Skeletal muscle tissue (tissue), 4 donors: ENCODE results near the gene USF2. TPM values are rescaled to one million over a fixed set of nuclear protein-coding genes. Genes with fewer than 3 reads are reported as not detected.
"Not testable (repeated sequence)": the region's sequence is repeated elsewhere in the genome, so short reads cannot be mapped to it uniquely, and the experiment has no call there.

Source experiments
- H3K27ac ChIP-seq: one replicate; pipeline ENCODE4 v1.7.0; 2013; ENCODE audit warnings: mild to moderate bottlenecking, low read depth, low read length, inconsistent platforms
- H3K27me3 ChIP-seq, 3 donors: one replicate each; pipeline ENCODE4 v1.7.0; 2013; ENCODE audit warnings: low read length in 3 of 3; ENCODE audit not compliant: control insufficient read depth in 3 of 3, insufficient read depth in 3 of 3
- H3K36me3 ChIP-seq, 3 donors: one replicate each; pipeline ENCODE4 v1.7.0; 2013; ENCODE audit warnings: low read length in 3 of 3; ENCODE audit not compliant: control insufficient read depth in 3 of 3, insufficient read depth in 3 of 3
- H3K4me1 ChIP-seq, 3 donors: one replicate each; pipeline ENCODE4 v1.7.0; 2013; ENCODE audit warnings: low read length in 3 of 3, mild to moderate bottlenecking in 3 of 3; ENCODE audit not compliant: control insufficient read depth in 3 of 3, insufficient read depth in 3 of 3
- H3K4me3 ChIP-seq, 3 donors: one replicate each; pipeline ENCODE4 v1.7.0; 2013; ENCODE audit warnings: low read length in 3 of 3
- H3K9ac ChIP-seq, 3 donors: one replicate each; pipeline ENCODE4 v1.7.0; 2013; ENCODE audit warnings: low read length in 3 of 3, mild to moderate bottlenecking in 3 of 3, moderate library complexity in 2 of 3, low read depth in 1 of 3
- H3K9me3 ChIP-seq, 3 donors: one replicate each; pipeline ENCODE4 v1.7.0; 2013; ENCODE audit warnings: low read length in 3 of 3; ENCODE audit not compliant: control insufficient read depth in 3 of 3
- total RNA-seq: library from RNA; depleted of rRNA; stranded (reverse); fragments of >200 nt; gene quantifications from one replicate; pipeline ENCODE4 v1.2.3, GENCODE V29; 2014
- donor health status: Osteomylitis.

Gene USF2
- total RNA-seq, 1 donor from 2014 or later, result 24.5 TPM

DNA sequence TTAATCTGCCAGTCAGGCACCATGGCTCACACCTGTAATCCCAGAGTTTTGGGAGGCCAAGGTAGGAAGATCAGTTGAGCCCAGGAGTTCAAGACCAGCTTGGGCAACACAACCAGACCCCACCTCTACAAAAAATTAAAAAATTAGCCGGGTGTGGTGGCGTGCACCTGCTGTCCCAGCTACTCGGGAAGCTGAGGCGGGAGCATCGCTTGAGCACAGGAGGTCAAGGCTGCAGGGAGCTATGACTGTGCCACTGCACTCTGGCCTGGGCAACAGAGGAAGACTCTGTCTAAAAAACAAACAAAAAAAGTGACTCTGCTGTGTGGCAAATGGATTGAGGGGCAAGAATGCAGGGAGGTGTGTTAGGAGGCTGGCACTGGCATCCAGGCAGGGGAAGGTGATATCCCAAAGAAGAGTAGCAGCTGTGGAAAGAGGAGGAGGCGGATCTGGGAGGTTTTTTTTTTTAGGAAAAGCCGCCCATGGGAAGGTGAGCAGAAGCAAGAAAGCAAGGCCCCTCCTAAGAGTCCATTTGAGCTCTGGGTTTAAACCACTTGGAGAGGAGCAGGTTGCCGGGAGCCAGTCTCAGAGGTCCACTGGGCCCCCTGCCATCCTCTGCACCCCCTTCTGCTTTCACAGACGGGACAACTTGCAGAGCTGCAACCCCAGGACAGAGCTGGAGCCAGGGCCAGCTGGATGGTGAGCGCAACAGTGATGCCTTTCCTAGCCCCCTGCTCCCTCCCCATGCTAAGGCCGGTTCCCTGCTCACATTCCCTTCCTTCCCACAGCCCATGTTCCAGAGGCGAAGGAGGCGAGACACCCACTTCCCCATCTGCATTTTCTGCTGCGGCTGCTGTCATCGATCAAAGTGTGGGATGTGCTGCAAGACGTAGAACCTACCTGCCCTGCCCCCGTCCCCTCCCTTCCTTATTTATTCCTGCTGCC, 15.7 kb downstream of the USF2 start:
- no peaks in the 10 kb centered on the region for H3K4me1 ChIP-seq
- no peak overlapping the region for H3K4me3 ChIP-seq
- peaks cover under 1 to 7% (median 4%) of the 10 kb centered on the region in 3 donors for H3K36me3 ChIP-seq
- peaks cover 7 to 22% (median 8%) of the 10 kb centered on the region in 3 donors for H3K27me3 ChIP-seq
- H3K27ac ChIP-seq, result no peak overlapping the region
- H3K9ac ChIP-seq, result no peak overlapping the region
- no peaks in the 10 kb centered on the region for H3K9me3 ChIP-seq

DNA sequence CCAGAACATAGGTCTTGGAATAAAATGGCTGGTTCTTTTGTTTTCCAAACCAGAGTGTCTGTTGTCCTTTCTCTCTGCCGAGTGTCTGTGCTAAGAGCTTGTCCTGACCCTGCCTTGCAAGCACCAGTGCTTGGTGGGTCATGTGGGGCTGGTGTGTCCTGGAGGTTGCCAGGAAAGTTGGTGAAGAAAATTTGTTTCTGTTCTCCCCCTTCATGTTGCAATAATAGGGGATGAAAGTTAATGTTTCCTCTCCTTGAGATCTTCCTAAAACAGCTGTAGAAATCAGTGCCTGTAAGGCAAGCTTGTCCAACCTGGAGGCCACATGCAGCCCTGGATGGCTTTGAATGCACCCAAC, 16.3 kb downstream of the USF2 start:
- Histone ChIP-seq H3K27me3 (peaks cover 7 to 22% (median 8%) of the 10 kb centered on the region in 3 donors), H3K9ac (no peak overlapping the region), H3K4me3 (no peak overlapping the region), H3K27ac (no peak overlapping the region), H3K9me3 (no peaks in the 10 kb centered on the region), H3K4me1 (no peaks in the 10 kb centered on the region), H3K36me3 (peaks cover 0 to 2% (median 0%) of the 10 kb centered on the region in 3 donors)

DNA sequence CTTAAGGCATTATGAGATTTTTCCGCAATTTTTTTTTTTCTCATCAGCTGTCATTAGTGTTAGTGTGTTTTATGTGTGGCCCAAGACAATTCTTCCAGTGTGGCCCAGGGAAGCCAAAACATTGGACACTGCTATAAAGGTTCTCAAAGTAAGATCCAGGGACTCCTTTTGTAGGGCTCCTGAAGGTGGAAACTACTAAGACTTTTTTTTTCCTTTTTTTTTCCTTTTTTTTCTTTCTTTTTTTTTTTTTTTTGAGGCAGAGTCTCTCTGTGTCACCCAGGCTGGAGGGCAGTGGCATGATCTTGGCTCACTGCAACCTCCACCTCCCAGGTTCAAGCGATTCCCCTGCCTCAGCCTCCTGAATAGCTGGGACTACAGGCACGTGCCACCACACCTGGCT, 16.7 kb downstream of the USF2 start:
- not testable (repeated sequence) for H3K36me3 ChIP-seq, H3K27ac ChIP-seq, H3K9me3 ChIP-seq, H3K4me1 ChIP-seq, H3K9ac ChIP-seq, H3K4me3 ChIP-seq
- peaks cover 7 to 25% (median 8%) of the 10 kb centered on the region in 3 donors for H3K27me3 ChIP-seq

DNA sequence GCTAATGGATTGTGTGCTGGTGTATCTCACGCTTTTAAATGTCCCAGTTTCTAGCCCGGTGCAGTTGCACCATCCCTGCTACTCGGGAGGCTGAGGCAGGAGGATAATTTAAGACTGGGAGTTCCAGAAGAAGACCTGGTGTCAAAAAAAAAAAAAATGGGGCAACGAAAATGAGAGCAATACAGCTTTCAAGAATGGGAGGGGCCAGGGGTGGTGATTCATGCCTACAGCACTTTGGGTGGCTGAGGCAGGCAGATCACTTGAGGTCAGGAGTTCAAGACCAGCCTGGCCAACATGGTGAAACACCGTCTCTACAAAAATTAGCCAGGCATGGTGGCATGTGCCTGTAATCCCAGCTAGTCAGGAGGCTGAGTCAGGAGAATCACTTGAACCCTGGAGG, 17.3 kb downstream of the USF2 start:
- not testable (repeated sequence) for H3K9ac ChIP-seq, H3K4me3 ChIP-seq, H3K9me3 ChIP-seq, H3K27ac ChIP-seq, H3K4me1 ChIP-seq, H3K36me3 ChIP-seq
- peaks cover 8 to 29% (median 9%) of the 10 kb centered on the region in 3 donors for H3K27me3 ChIP-seq

DNA sequence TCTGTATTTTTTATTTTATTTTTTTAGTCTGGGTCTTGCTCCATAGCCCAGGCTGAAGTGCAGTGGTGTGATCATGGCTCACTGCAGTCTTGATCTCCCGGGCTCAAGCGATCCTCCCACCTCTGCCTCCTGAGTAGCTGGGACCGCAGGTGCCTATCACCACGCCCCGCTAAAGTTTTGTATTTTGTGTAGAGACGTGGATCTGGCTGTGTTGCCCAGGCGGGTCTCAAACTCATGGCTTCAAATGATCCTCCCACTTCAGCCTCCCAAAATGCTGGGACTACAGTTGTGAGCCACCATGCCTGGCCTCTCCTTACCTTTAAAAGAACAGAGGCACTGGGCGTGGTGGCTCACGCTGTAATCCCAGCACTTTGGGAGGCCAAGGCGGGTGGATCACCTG, 19.0 kb downstream of the USF2 start:
- Histone ChIP-seq H3K27me3 (peaks cover 5 to 29% (median 18%) of the 10 kb centered on the region in 3 donors), H3K4me3 (no peak overlapping the region), H3K9ac (no peak overlapping the region)

DNA sequence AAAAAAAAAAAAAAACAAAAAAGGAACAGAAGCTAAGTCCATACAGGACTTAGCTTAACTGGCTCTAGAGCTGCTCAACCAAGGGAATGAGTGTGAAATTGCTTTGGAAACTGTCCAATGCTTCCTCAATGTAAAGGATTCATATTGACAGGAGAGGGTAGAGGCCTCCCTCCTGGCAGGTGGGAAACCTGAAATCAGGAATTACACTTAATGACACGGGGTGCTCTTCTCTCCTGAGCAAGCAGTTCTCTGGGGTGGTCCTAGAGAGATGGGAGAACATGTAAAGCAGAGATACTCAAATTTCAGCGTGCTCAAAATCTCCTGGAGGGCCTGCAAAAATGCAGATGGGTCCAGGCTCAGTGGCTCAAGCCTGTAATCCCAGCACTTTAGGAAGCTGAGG, 19.6 kb downstream of the USF2 start:
- Histone ChIP-seq H3K9ac (no peak overlapping the region), H3K4me1 (no peaks in the 10 kb centered on the region), H3K4me3 (no peak overlapping the region), H3K36me3 (no peaks in the 10 kb centered on the region), H3K9me3 (no peaks in the 10 kb centered on the region), H3K27ac (no peak overlapping the region), H3K27me3 (peaks cover 9 to 31% (median 19%) of the 10 kb centered on the region in 3 donors)

More for the DNA sequence above, 19.0 kb downstream of the USF2 start:
- Histone ChIP-seq H3K4me1 (no peaks in the 10 kb centered on the region), H3K9me3 (no peaks in the 10 kb centered on the region), H3K27ac (no peak overlapping the region), H3K36me3 (no peaks in the 10 kb centered on the region)

DNA sequence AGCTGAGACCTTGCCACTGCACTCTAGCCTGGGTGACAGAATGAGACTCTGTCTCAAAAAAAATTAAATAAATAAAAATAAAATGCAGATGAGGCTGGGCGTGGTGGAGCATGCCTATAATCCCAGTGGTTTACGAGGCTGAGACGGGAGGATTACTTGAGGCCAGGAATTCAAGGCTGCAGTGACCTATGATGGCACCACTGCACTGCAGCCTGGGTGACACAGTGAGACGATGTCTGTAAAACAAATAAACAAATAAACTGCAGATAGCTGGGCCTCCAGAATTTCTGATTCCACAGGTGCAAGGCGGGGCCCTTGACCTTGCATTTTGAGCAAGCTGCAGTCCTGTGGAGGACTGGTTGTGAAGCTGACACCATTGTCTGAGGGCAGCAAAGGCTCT, 20.1 kb downstream of the USF2 start:
- Histone ChIP-seq H3K4me3 (no peak overlapping the region), H3K27me3 (peaks cover 13 to 37% (median 23%) of the 10 kb centered on the region in 3 donors), H3K9ac (no peak overlapping the region), H3K9me3 (no peaks in the 10 kb centered on the region), H3K36me3 (no peaks in the 10 kb centered on the region), H3K4me1 (no peaks in the 10 kb centered on the region), H3K27ac (no peak overlapping the region)

DNA sequence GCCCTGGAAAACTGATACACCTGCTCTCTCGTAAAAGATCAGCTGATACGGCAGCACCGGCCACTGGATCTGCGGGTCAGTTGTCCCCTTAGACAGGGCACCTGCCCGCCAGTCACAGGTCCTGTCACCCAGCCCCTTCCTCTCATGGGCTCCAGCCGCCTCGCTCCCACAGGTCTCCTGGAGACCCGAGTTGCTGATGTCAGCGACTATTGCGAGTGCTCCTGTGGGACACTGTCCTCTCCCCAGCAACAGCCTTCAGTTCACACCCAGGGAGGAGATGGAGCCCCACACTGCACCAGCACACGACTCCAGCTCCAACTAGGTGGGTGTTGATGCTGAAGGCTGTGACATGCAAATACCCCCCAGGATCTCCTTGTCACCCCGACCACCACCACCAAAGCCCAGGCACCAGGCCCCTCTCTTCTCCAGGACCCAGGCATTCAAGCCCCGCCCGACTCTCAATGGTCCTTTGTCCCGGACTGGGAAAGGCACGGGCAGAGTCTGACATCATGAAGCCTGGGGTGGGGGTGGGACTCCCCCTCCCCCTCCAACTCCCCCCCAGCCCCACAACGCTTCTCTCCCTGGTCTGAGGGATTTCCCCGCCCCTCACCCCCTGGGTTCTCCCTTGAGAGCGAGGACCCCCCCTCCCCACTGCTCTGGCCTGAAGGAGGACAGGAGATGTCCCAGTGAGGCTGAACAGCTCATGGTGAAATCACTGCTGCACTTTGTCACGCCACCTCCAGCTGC, 21.8 kb downstream of the USF2 start:
- no peaks in the 10 kb centered on the region for H3K36me3 ChIP-seq
- no peaks in the 10 kb centered on the region for H3K9me3 ChIP-seq
- H3K9ac ChIP-seq, result no peak overlapping the region
- H3K4me3 ChIP-seq, result no peak overlapping the region
- no peak overlapping the region for H3K27ac ChIP-seq
- H3K4me1 ChIP-seq, result no peaks in the 10 kb centered on the region
- peaks cover 26 to 36% (median 33%) of the 10 kb centered on the region in 3 donors for H3K27me3 ChIP-seq

DNA sequence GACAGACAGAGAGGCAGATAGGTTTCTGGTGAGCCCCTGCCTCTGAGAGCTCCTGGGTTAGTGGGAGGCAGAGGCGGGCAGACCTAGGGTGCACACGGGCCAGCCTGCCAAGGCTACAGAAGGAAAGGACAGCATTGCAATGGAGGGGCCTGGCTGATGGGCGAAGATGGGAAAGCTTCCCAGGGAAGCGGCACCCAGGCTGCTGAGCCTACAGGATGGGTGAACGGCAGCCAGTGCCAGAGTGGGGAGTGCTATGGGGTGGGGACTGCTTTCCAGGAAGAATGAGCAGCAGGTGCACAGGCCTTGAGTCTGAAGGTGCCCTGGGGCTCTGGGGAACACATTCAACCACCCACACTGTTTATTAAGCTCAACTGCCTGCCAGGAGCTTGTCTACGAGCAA, 22.5 kb downstream of the USF2 start:
- H3K4me1 ChIP-seq, result no peaks in the 10 kb centered on the region
- H3K36me3 ChIP-seq, result no peaks in the 10 kb centered on the region
- no peaks in the 10 kb centered on the region for H3K9me3 ChIP-seq
- H3K4me3 ChIP-seq, result no peak overlapping the region
- H3K27ac ChIP-seq, result no peak overlapping the region
- H3K9ac ChIP-seq, result no peak overlapping the region
- peaks cover 26 to 42% (median 36%) of the 10 kb centered on the region in 3 donors for H3K27me3 ChIP-seq

DNA sequence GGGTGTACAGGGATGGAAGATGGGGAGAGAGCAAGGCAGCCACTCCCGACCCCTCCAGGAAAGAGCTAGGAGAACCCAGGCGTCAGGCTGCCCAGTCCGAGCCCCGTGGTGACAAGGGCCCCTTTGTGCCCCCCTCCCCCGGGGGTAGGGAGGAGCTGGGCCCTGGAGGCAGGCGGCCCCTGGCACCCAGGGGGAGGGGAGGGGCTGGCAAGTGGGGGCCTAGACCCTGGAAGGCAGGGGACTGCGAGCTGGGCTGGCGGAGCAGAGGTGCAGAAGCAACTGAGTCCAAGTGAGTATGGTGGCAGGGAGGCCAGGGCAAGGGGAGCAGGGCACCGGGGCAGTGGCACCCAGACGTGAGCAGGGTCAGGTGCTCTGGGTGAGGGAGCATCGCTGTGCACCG, 23.2 kb downstream of the USF2 start, which contains the start of gene MAG:
Gene MAG, plus strand, starts transcription at position 246 of the 400 bp plus-strand sequence. CDS start 3,248 bp downstream, outside the sequence.
- Histone ChIP-seq H3K27me3 (peaks cover 30 to 47% (median 39%) of the 10 kb centered on the region in 3 donors), H3K4me3 (no peak within 1 kb of the TSS), H3K4me1 (no peaks in the 10 kb centered on the region), H3K9ac (no peak within 1 kb of the TSS), H3K9me3 (no peaks in the 10 kb centered on the region), H3K27ac (no peak within 1 kb of the TSS), H3K36me3 (no peaks in the 10 kb centered on the region)
